Skin of body (tissue), 2 donors: ENCODE measurements around the gene C2CD4A. TPM values are rescaled to one million over a fixed set of nuclear protein-coding genes. Genes with fewer than 3 reads are reported as not detected.

Experiments
- DNase-seq: peaks from one replicate; lab custom pipeline; 2025; lab: John Stamatoyannopoulos, UW
- total RNA-seq: library from RNA; depleted of rRNA; stranded (reverse); fragments of >200 nt; gene quantifications from one replicate; pipeline ENCODE4 v1.2.3, GENCODE V29; 2014

C2CD4A gene
- total RNA-seq, 1 donor from 2014 or later = not detected

- peak; percentile 83 for DNase-seq
These were observed 32.4 kb downstream of the C2CD4A start for GRCh38 chr15:62099094-62099601.

- peak; percentile 17 for DNase-seq
These were observed 36.7 kb downstream of the C2CD4A start for GRCh38 chr15:62103431-62103830.

GRCh38 chr15:62104401-62104800 is 37.6 kb downstream of the C2CD4A start:
- DNase-seq = no peak

GRCh38 chr15:62104846-62105245 is 38.1 kb downstream of the C2CD4A start:
- DNase-seq = no peak

- no peak for DNase-seq
These were observed 38.5 kb downstream of the C2CD4A start for GRCh38 chr15:62105266-62105665.

- DNase-seq = no peak
These were observed 39.3 kb downstream of the C2CD4A start for GRCh38 chr15:62106096-62106495.

- DNase-seq = peak; percentile 7
These were observed 40.9 kb downstream of the C2CD4A start for GRCh38 chr15:62107571-62108121.

GRCh38 chr15:62108411-62108810 is 41.6 kb downstream of the C2CD4A start:
- no peak for DNase-seq

- no peak for DNase-seq
These were observed 42.7 kb downstream of the C2CD4A start for GRCh38 chr15:62109437-62109836.

GRCh38 chr15:62109982-62110851 is 43.4 kb downstream of the C2CD4A start:
- DNase-seq = peak; percentile 65

- no peak for DNase-seq
These were observed 45.3 kb downstream of the C2CD4A start for GRCh38 chr15:62112081-62112480.

- no peak for DNase-seq
These were observed 46.1 kb downstream of the C2CD4A start for GRCh38 chr15:62112616-62113593.

- no peak for DNase-seq
These were observed 49.1 kb downstream of the C2CD4A start for GRCh38 chr15:62115847-62116246.

- no peak for DNase-seq
These were observed 51.9 kb downstream of the C2CD4A start for GRCh38 chr15:62118520-62119226.

- peak; percentile 60 for DNase-seq
These were observed 52.6 kb downstream of the C2CD4A start for GRCh38 chr15:62119227-62119864.

- no peak for DNase-seq
These were observed 53.1 kb downstream of the C2CD4A start for GRCh38 chr15:62119874-62120273.
